Fibroblast of mammary gland (primary cell): Measurements from ENCODE around the gene SUPT3H.

Experiments used
- DNase-seq: peaks from one replicate; pipeline ENCODE4 v3.0.0-alpha.2; 2010; ENCODE audit warnings: low read depth
- H3K4me3 ChIP-seq: 2 replicates; pipeline ENCODE4 v1.5.1; 2011; ENCODE audit warnings: low read depth, mild to moderate bottlenecking, low read length, moderate library complexity; ENCODE audit not compliant: control insufficient read depth
- TF ChIP-seq, protein P1 (sequence below): conservative IDR thresholded peaks from 2 replicates; pipeline ENCODE4 v1.5.1; 2011; ENCODE audit warnings: low read depth, low read length, inconsistent platforms; ENCODE audit not compliant: control insufficient read depth, insufficient read depth

Gene SUPT3H

DNA sequence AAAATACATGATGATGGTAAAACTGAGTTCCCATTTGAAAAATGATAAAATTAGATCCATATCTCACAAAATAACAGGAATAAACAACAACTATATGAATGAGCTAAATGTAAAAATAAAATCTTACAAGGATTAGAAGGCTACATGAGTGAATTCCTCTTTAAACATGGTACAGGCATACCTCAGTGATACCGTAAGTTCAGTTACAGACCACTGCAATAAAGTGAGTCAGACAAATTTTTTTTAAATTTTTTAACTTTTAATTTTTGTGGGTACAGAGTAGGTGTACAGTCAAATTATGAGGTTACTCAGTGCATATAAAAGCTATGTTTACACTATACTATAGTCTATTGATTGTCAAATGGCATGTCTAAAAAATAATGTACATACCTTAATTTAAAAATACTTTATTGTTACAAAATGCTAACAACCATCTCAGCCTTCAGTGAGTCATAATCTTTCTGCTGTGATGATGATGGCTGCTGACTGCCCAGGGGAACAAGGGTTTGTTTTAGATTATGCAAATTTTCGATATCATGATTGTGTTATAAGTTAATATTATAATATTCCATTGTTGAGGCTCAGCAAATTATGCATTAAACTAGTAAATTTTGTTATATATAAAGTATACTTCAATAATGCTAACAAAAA is 272.4 kb downstream of the SUPT3H start:
- DNase-seq = peak; percentile 52

DNA sequence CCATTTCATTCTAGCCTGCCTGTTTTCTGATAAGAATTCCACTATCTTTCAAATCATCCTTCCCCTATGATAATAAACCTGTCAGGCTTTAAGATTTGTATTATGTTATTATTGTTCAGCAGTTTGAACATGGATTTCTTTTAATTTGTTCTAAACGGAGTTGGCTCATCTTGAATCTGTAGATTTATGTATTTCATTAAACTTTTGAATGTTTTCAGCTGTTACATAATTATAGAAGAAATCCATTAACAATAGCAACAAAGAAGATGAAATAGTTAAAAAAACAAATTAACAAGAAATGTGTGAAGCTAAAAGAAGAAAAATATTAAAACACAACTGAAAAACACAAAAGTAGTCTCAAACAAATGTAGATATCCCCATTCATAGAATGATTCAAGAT is 273.3 kb downstream of the SUPT3H start:
- DNase-seq = no peak
- TF ChIP-seq, protein P1, sequence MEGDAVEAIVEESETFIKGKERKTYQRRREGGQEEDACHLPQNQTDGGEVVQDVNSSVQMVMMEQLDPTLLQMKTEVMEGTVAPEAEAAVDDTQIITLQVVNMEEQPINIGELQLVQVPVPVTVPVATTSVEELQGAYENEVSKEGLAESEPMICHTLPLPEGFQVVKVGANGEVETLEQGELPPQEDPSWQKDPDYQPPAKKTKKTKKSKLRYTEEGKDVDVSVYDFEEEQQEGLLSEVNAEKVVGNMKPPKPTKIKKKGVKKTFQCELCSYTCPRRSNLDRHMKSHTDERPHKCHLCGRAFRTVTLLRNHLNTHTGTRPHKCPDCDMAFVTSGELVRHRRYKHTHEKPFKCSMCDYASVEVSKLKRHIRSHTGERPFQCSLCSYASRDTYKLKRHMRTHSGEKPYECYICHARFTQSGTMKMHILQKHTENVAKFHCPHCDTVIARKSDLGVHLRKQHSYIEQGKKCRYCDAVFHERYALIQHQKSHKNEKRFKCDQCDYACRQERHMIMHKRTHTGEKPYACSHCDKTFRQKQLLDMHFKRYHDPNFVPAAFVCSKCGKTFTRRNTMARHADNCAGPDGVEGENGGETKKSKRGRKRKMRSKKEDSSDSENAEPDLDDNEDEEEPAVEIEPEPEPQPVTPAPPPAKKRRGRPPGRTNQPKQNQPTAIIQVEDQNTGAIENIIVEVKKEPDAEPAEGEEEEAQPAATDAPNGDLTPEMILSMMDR = no peak
- no peak overlapping the region for H3K4me3 ChIP-seq

More for the DNA sequence above, 272.4 kb downstream of the SUPT3H start:
- no peak overlapping the region for H3K4me3 ChIP-seq
- TF ChIP-seq, protein P1 = no peak

DNA sequence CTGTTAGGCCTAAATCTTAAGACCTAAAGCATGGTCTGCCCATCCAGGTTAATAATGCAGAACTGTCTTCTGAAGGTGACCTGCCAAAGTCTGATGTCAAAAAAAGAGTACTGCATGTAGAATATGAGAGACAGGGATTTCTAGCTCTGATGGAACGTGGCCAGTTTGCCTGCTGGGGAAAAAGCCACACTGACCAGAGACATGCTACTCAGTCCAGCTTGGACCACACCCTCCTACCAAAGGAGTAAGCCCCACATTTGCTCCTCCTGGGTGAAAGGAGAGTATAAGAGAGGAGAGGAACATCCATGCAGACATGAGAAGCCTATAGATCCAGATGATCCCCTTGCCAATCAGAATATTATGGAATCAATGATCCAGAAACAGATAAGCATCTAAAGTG is 279.5 kb downstream of the SUPT3H start:
- H3K4me3 ChIP-seq = no peak overlapping the region
- no peak for DNase-seq

DNA sequence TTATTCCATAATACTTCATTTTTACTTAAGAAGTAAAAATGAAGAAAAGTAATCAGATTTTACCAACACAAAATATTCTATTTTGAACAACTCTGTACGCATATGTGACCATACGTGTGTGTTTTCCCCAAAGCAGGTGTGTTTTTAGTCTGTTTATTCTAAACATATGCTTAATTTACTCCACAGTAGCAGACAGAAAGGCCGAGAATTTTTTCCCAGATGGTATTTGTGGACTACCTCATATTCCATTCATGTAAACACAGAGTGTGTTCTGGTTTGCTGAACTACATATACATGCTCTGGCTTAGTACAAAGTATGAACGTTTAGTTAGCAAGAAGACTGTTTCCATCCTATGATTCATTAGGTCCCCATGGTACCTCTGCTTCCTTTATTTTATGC is 282.9 kb downstream of the SUPT3H start:
- DNase-seq = no peak
- TF ChIP-seq, protein P1 = no peak
- no peak overlapping the region for H3K4me3 ChIP-seq

More for the DNA sequence above, 279.5 kb downstream of the SUPT3H start:
- TF ChIP-seq, protein P1 = no peak

DNA sequence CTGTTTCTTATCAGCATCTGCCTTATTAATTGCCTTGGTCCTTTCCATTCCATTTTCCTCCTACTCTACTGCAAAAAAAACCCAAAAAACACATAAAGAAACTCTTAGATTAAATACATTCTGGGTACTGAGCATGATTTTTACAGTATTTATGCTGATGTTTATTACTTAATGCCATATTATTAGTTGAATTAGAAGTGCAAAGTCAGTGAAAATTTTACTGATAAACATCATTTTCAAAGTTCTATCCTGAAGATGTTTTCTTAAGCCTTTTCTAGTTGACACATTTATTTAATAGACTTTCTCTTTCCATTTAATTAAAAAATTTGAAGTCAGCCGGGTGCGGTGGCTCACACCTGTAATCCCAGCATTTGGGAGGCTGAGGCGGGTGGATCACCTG is 285.6 kb downstream of the SUPT3H start:
- H3K4me3 ChIP-seq = no peak overlapping the region
- DNase-seq = no peak
- TF ChIP-seq, protein P1 = no peak

DNA sequence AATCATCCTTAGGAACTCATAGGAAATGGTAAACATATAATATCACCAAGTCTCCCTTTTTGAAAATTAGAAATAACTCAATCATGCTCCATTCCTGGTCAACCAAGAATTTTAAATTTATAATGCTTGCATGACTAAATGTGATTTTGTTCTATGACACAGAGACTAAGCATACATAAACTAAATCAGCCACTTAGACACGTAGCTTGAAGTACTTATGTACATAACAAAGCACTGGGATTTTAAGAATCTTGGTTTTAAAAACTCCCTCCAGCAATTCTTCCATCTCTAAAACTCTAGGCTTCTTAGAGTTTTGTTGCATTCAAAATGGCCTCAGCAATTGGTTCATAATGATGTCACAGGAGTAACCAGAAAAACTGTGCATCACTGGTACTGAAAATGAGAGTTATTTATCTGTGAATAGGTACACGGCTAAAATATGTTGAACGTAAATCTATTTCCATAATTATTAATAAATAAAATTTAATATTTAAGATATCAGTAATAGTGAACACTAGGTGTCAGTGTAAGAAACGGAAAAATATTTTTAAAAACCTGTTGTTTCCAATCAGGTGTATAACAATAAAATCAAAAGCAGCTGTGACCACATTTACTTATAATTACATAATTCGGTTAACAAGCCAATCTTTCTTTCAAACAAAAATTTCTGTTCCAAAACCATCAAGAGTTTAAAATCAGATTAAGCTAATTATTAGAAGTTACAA is 291.2 kb downstream of the SUPT3H start:
- H3K4me3 ChIP-seq = no peak overlapping the region
- DNase-seq = peak; percentile 22
- TF ChIP-seq, protein P1 = peak; percentile 13
